Keratinocyte (primary cell): ENCODE data around the gene CCBE1. TPM values are rescaled to one million over a fixed set of nuclear protein-coding genes. Genes with fewer than 3 reads are reported as not detected.

Experiments
- DNase-seq: peaks from one replicate; pipeline ENCODE4 v3.0.0-alpha.2; 2011; ENCODE audit warnings: low read depth, missing footprints, low spot score
- FAIRE-seq: peaks from 2 replicates; lab custom pipeline; 2011; peaks lifted over from hg19 to GRCh38; lab: Jason Lieb, UNC
- H2AFZ ChIP-seq: 2 replicates; pipeline ENCODE4 v1.6.0; 2012; ENCODE audit warnings: low read length, control low read depth, inconsistent platforms; ENCODE audit not compliant: control insufficient read depth
- H3K27ac ChIP-seq: 2 replicates; pipeline ENCODE4 v1.5.1; 2011; ENCODE audit warnings: low read length; ENCODE audit not compliant: control insufficient read depth, insufficient read depth
- H3K27me3 ChIP-seq: 3 replicates; pipeline ENCODE4 v1.6.0; 2011; ENCODE audit warnings: low read length; ENCODE audit not compliant: control insufficient read depth, insufficient read depth; ENCODE audit errors: extremely low read depth
- H3K36me3 ChIP-seq, 2 experiments: 2 replicates in 1 of 2; 3 replicates in 1 of 2; pipeline ENCODE4 v1.5.1; 2011; ENCODE audit warnings: low read length in 2 of 2, mild to moderate bottlenecking in 1 of 2; ENCODE audit not compliant: control insufficient read depth in 2 of 2, insufficient read depth in 2 of 2; ENCODE audit errors: extremely low read depth in 1 of 2
- H3K4me1 ChIP-seq: 3 replicates; pipeline ENCODE4 v1.5.1; 2011; ENCODE audit warnings: low read length; ENCODE audit not compliant: control insufficient read depth, insufficient read depth; ENCODE audit errors: extremely low read depth
- H3K4me2 ChIP-seq: 3 replicates; pipeline ENCODE4 v1.6.0; 2011; ENCODE audit warnings: low read depth, low read length; ENCODE audit not compliant: control insufficient read depth, insufficient read depth; ENCODE audit errors: extremely low read depth
- H3K4me3 ChIP-seq, 3 experiments: fragments of 200-600 bp in 1 of 3; sonication (generic) in 1 of 3; 2 replicates in 2 of 3; 3 replicates in 1 of 3; pipeline ENCODE4 v1.5.1; 2011 to 2016; ENCODE audit warnings: low read length in 3 of 3, mild to moderate bottlenecking in 3 of 3, control low read depth in 2 of 3, inconsistent platforms in 1 of 3, low read depth in 1 of 3, mixed read lengths in 1 of 3, mixed run types in 1 of 3, moderate library complexity in 1 of 3; ENCODE audit not compliant: control insufficient read depth in 2 of 3, insufficient read depth in 2 of 3; ENCODE audit errors: extremely low read depth in 1 of 3
- H3K79me2 ChIP-seq: 2 replicates; pipeline ENCODE4 v1.6.0; 2012; ENCODE audit warnings: low read length; ENCODE audit not compliant: control insufficient read depth, insufficient read depth
- H3K9ac ChIP-seq: 3 replicates; pipeline ENCODE4 v1.6.0; 2011; ENCODE audit warnings: low read length; ENCODE audit not compliant: control insufficient read depth, insufficient read depth; ENCODE audit errors: extremely low read depth
- H3K9me1 ChIP-seq: 3 replicates; pipeline ENCODE4 v1.6.0; 2011; ENCODE audit warnings: low read length; ENCODE audit not compliant: control insufficient read depth, insufficient read depth; ENCODE audit errors: extremely low read depth
- H3K9me3 ChIP-seq: 2 replicates; pipeline ENCODE4 v1.5.1; 2012; ENCODE audit warnings: low read depth, low read length; ENCODE audit not compliant: control insufficient read depth
- H4K20me1 ChIP-seq: 3 replicates; pipeline ENCODE4 v1.6.0; 2011; ENCODE audit warnings: low read length; ENCODE audit not compliant: control insufficient read depth, insufficient read depth; ENCODE audit errors: extremely low read depth
- CTCF ChIP-seq, 3 experiments: IDR thresholded peaks in 1 of 3; conservative IDR thresholded peaks in 1 of 3; optimal IDR thresholded peaks in 1 of 3; 2 replicates in 2 of 3; 3 replicates in 1 of 3; pipeline versions ENCODE3 to v1.5.1; 2011; ENCODE audit warnings: low read length in 3 of 3, mild to moderate bottlenecking in 3 of 3, moderate library complexity in 2 of 3, control low read depth in 1 of 3, inconsistent platforms in 1 of 3; ENCODE audit not compliant: insufficient read depth in 2 of 3; ENCODE audit errors: extremely low read depth in 1 of 3
- EZH2 ChIP-seq: IDR thresholded peaks from one replicate; pipeline ENCODE4 v1.6.1; 2012; ENCODE audit warnings: inconsistent platforms, mild to moderate bottlenecking, low read length, moderate library complexity
- dilution Hi-C: fragments of 300-500 bp; cut with MboI; formaldehyde crosslinking; loops from one replicate; pipeline ENCODE4 v1.7.0; 2020; ENCODE audit warnings: low sequenced_read_pairs; ENCODE audit not compliant: extremely low pct_ligation_motif_present
- polyA plus RNA-seq, 5 experiments: library from polyadenylated mRNA; depleted of rRNA in 3 of 5; stranded (reverse) in 3 of 5; stranded (forward) in 1 of 5; unstranded in 1 of 5; fragments of >200 nt; gene quantifications; 1 replicate in 1 of 5; 2 replicates in 3 of 5; 3 replicates in 1 of 5; pipeline versions ENCODE4 v1.2.1 to v1.2.3, GENCODE V29; 2011 to 2012; ENCODE audit warnings: missing spikeins in 2 of 5, low read depth in 1 of 5, low replicate concordance in 1 of 5

CCBE1 gene
- polyA plus RNA-seq, 1 donor (not counting 4 experiments of a cell fraction or from before 2014, with no cell fraction given), result 20.1 TPM

- Histone ChIP-seq H3K4me3 (no peak overlapping the region), H3K9me1 (no peaks in the 10 kb centered on the region), H3K36me3 (no peaks in the 10 kb centered on the region), H3K79me2 (no peaks in the 10 kb centered on the region), H2AFZ (no peak overlapping the region), H3K27me3 (no peaks in the 10 kb centered on the region), H4K20me1 (no peaks in the 10 kb centered on the region), H3K9ac (no peak overlapping the region), H3K27ac (no peak overlapping the region), H3K4me2 (no peak overlapping the region), H3K4me1 (no peaks in the 10 kb centered on the region), H3K9me3 (no peaks in the 10 kb centered on the region)
- DNase-seq (no peak), FAIRE-seq (no peak)
- TF ChIP-seq EZH2 (no peak), CTCF (optimal IDR thresholded peaks at IDR 0.05 in 1 of 3, IDR thresholded peaks at IDR 0.05 in 1 of 3, conservative IDR thresholded peaks at IDR 0.05 in 1 of 3; ENCODE audit: extremely low read depth in 1 of 3, insufficient read depth in 2 of 3, low read length in 3 of 3) (no peak)
- dilution Hi-C loops, result no loop called here
These were observed 57.4 kb downstream of the CCBE1 start for GRCh38 chr18:59639821-59640220.

GRCh38 chr18:59639136-59639535 lies 58.1 kb downstream of the CCBE1 start:
- no peaks in the 10 kb centered on the region for H3K36me3 ChIP-seq
- no peak for DNase-seq
- H2AFZ ChIP-seq, result no peak overlapping the region
- no peak overlapping the region for H3K4me2 ChIP-seq
- H3K9ac ChIP-seq, result no peak overlapping the region
- H4K20me1 ChIP-seq, result no peaks in the 10 kb centered on the region
- FAIRE-seq, result no peak
- H3K27ac ChIP-seq, result no peak overlapping the region
- H3K9me1 ChIP-seq, result no peaks in the 10 kb centered on the region
- no peak overlapping the region for H3K4me3 ChIP-seq
- dilution Hi-C loops, result no loop called here
- no peaks in the 10 kb centered on the region for H3K27me3 ChIP-seq
- H3K9me3 ChIP-seq, result no peaks in the 10 kb centered on the region
- H3K79me2 ChIP-seq, result no peaks in the 10 kb centered on the region
- no peaks in the 10 kb centered on the region for H3K4me1 ChIP-seq
- TF ChIP-seq EZH2, result no peak
- TF ChIP-seq CTCF (optimal IDR thresholded peaks at IDR 0.05 in 1 of 3, IDR thresholded peaks at IDR 0.05 in 1 of 3, conservative IDR thresholded peaks at IDR 0.05 in 1 of 3; ENCODE audit: extremely low read depth in 1 of 3, insufficient read depth in 2 of 3, low read length in 3 of 3), result no peak
